Measurements from ENCODE around the gene HSPB9.

DNA sequence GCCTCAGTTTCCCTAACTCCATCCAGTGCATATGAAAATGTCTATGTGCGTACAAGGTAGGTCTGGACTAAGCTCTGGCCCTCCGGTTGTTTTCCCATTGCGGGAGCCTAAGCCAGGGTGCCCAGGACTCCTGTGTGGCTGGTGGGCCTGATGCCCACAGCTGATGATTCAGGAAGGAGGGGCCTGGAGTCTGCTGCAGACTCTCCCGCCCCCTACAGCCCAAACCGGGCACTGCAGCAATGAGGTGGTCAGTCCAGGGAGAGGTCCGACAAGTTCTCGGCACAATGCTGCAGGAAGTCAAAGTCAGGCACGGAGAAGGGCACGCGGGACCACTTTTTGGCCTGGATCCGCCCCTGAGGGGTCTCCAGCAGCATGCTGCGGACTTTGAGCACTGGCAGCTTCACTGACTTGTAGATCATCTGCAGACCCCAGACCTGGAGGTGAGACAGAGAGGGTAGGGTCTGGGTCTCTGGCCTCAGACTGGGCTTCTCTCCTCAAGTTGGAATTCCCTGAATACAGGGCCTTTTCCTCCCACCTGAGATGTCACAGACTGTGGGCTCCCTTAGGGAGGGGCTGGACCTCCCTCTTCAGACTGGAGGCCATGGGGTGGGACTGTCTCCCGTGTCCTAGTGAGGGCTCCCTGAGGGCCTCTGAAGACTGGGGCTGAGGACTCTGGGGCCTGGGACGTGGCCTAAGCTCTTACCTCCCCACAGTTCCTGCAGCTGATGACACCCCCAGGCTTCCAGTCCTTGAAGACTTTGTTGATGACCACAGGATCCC, 20.9 kb upstream of the HSPB9 start:
- TF ChIP-seq CTCF (IDR thresholded peaks at IDR 0.05; ENCODE audit: extremely low read depth in 1 of 2, insufficient read depth in 1 of 2, low read depth in 1 of 2, low read length in 2 of 2) (peak; percentile 96 to 97), POLR2A (IDR thresholded peaks at IDR 0.05; ENCODE audit: low read depth, low read length) (no peak)
